ENCODE measurements around the gene CORO2B.

The CORO2B gene

GRCh38 chr15:68560501-68561113 is 18.2 kb upstream of the CORO2B start:
- no peak for TF ChIP-seq CTCF (IDR thresholded peaks at IDR 0.05; ENCODE audit: borderline replicate concordance, extremely low read depth, low read length, poor library complexity, severe bottlenecking)
- no peak for TF ChIP-seq EZH2 (IDR thresholded peaks at IDR 0.05; ENCODE audit: borderline replicate concordance, low read depth, low read length, severe bottlenecking)
- H2AFZ ChIP-seq (ENCODE audit: low read depth, low read length) = no peak overlapping the region
- H3K9me3 ChIP-seq (ENCODE audit: insufficient read depth, low read length, severe bottlenecking) = no peaks in the 10 kb centered on the region
- no peak overlapping the region for H3K4me3 ChIP-seq (ENCODE audit: low read depth in 1 of 2, low read length in 2 of 2)
- H3K36me3 ChIP-seq (ENCODE audit: insufficient read depth, low read length) = no peaks in the 10 kb centered on the region
- ATAC-seq (ENCODE audit: insufficient read depth, low read depth) (no peak), DNase-seq (no peak)
- H3K79me2 ChIP-seq (ENCODE audit: insufficient read depth, low read length) = no peaks in the 10 kb centered on the region
- no peak overlapping the region for H3K4me2 ChIP-seq (ENCODE audit: insufficient read depth, low read length)
- no peak overlapping the region for H3K27ac ChIP-seq (ENCODE audit: low read length)
- H3K4me1 ChIP-seq (ENCODE audit: insufficient read depth, low read length) = peaks cover 9% of the 10 kb centered on the region
- H3K9ac ChIP-seq (ENCODE audit: low read depth, low read length) = no peak overlapping the region
- H3K27me3 ChIP-seq (ENCODE audit: insufficient read depth, low read length, poor library complexity) = peaks cover 12% of the 10 kb centered on the region
- H4K20me1 ChIP-seq (ENCODE audit: insufficient read depth, low read length) = no peaks in the 10 kb centered on the region; the same call in 1 of the 2 replicates

GRCh38 chr15:68561171-68561900 is 17.5 kb upstream of the CORO2B start:
- Histone ChIP-seq H3K27ac (ENCODE audit: low read length) (no peak overlapping the region), H3K4me3 (ENCODE audit: low read depth in 1 of 2, low read length in 2 of 2) (no peak overlapping the region), H3K27me3 (ENCODE audit: insufficient read depth, low read length, poor library complexity) (peaks cover 12% of the 10 kb centered on the region), H3K4me1 (ENCODE audit: insufficient read depth, low read length) (peaks cover 9% of the 10 kb centered on the region), H3K9ac (ENCODE audit: low read depth, low read length) (no peak overlapping the region), H3K79me2 (ENCODE audit: insufficient read depth, low read length) (no peaks in the 10 kb centered on the region), H2AFZ (ENCODE audit: low read depth, low read length) (no peak overlapping the region), H3K4me2 (ENCODE audit: insufficient read depth, low read length) (no peak overlapping the region), H3K36me3 (ENCODE audit: insufficient read depth, low read length) (no peaks in the 10 kb centered on the region), H4K20me1 (ENCODE audit: insufficient read depth, low read length) (no peaks in the 10 kb centered on the region; the same call in 1 of the 2 replicates), H3K9me3 (ENCODE audit: insufficient read depth, low read length, severe bottlenecking) (no peaks in the 10 kb centered on the region)
- DNase-seq = no peak
- TF ChIP-seq CTCF (IDR thresholded peaks at IDR 0.05; ENCODE audit: borderline replicate concordance, extremely low read depth, low read length, poor library complexity, severe bottlenecking) (no peak), EZH2 (IDR thresholded peaks at IDR 0.05; ENCODE audit: borderline replicate concordance, low read depth, low read length, severe bottlenecking) (no peak)
- no peak for ATAC-seq (ENCODE audit: insufficient read depth, low read depth)

GRCh38 chr15:68561901-68562300 is 16.9 kb upstream of the CORO2B start:
- no peak for ATAC-seq (ENCODE audit: insufficient read depth, low read depth)
- Histone ChIP-seq H3K9ac (ENCODE audit: low read depth, low read length) (no peak overlapping the region), H4K20me1 (ENCODE audit: insufficient read depth, low read length) (no peaks in the 10 kb centered on the region; the same call in 1 of the 2 replicates), H3K27me3 (ENCODE audit: insufficient read depth, low read length, poor library complexity) (peaks cover 12% of the 10 kb centered on the region), H2AFZ (ENCODE audit: low read depth, low read length) (no peak overlapping the region), H3K79me2 (ENCODE audit: insufficient read depth, low read length) (no peaks in the 10 kb centered on the region), H3K27ac (ENCODE audit: low read length) (no peak overlapping the region), H3K4me1 (ENCODE audit: insufficient read depth, low read length) (peaks cover 9% of the 10 kb centered on the region), H3K4me2 (ENCODE audit: insufficient read depth, low read length) (no peak overlapping the region), H3K9me3 (ENCODE audit: insufficient read depth, low read length, severe bottlenecking) (no peaks in the 10 kb centered on the region), H3K4me3 (ENCODE audit: low read depth in 1 of 2, low read length in 2 of 2) (no peak overlapping the region), H3K36me3 (ENCODE audit: insufficient read depth, low read length) (no peaks in the 10 kb centered on the region)
- TF ChIP-seq CTCF (IDR thresholded peaks at IDR 0.05; ENCODE audit: borderline replicate concordance, extremely low read depth, low read length, poor library complexity, severe bottlenecking) (no peak), EZH2 (IDR thresholded peaks at IDR 0.05; ENCODE audit: borderline replicate concordance, low read depth, low read length, severe bottlenecking) (no peak)
- no peak for DNase-seq

All from DND-41 (cell line).